Smooth muscle cell (in vitro differentiated cells): ENCODE data around the gene RELB. TPM values are rescaled to one million over a fixed set of nuclear protein-coding genes. Genes with fewer than 3 reads are reported as not detected.

Source experiments
- DNase-seq: peaks from one replicate; lab custom pipeline; 2025; ENCODE audit not compliant: unreplicated experiment; lab: John Stamatoyannopoulos, UW
- H2AFZ ChIP-seq: fragments of 200-600 bp; sonication (generic); 2 replicates; pipeline ENCODE4 v1.6.0; 2016; ENCODE audit warnings: antibody characterized with exemption, low read depth, mild to moderate bottlenecking
- H3F3A ChIP-seq: fragments of 200-600 bp; sonication (generic); 2 replicates; pipeline ENCODE4 v1.6.0; 2017; ENCODE audit warnings: antibody characterized with exemption, low read depth
- H3K27ac ChIP-seq: fragments of 200-600 bp; sonication (generic); 2 replicates; pipeline ENCODE4 v1.5.1; 2016; ENCODE audit warnings: low read depth, mild to moderate bottlenecking
- H3K27me3 ChIP-seq: fragments of 200-600 bp; sonication (generic); 2 replicates; pipeline ENCODE4 v1.6.1; 2016; ENCODE audit warnings: low read depth, mild to moderate bottlenecking
- H3K36me3 ChIP-seq: fragments of 200-600 bp; sonication (generic); 2 replicates; pipeline ENCODE4 v1.5.1; 2016; ENCODE audit warnings: low read depth
- H3K4me1 ChIP-seq: fragments of 200-600 bp; sonication (generic); 2 replicates; pipeline ENCODE4 v1.5.1; 2016; ENCODE audit warnings: low read depth
- H3K4me2 ChIP-seq: fragments of 200-600 bp; sonication (generic); 2 replicates; pipeline ENCODE4 v1.6.0; 2016; ENCODE audit warnings: mild to moderate bottlenecking
- H3K4me3 ChIP-seq: fragments of 200-600 bp; sonication (generic); 2 replicates; pipeline ENCODE4 v1.5.1; 2016; ENCODE audit warnings: mild to moderate bottlenecking
- H3K79me2 ChIP-seq: fragments of 200-600 bp; sonication (generic); 2 replicates; pipeline ENCODE4 v1.6.0; 2016; ENCODE audit warnings: low read depth, mild to moderate bottlenecking
- H3K9ac ChIP-seq: fragments of 200-600 bp; sonication (generic); 2 replicates; pipeline ENCODE4 v1.6.0; 2016; ENCODE audit warnings: low read depth
- H3K9me3 ChIP-seq: fragments of 200-600 bp; sonication (generic); replicated peaks from 2 replicates; pipeline ENCODE4 v1.5.1; 2016; ENCODE audit warnings: low read depth
- H4K20me1 ChIP-seq: fragments of 200-600 bp; sonication (generic); 2 replicates; pipeline ENCODE4 v1.6.0; 2016; ENCODE audit warnings: low read depth
- WGBS: methylation state at CpG from one replicate; pipeline ENCODE4 v1.1.7; 2016; ENCODE audit warnings: low lambda C conversion rate; 5-methylcytosine and 5-hydroxymethylcytosine counted together
- polyA plus RNA-seq: library from polyadenylated mRNA; unstranded; fragments of >200 nt; fragmentation: Nextera tagmentation; extraction: Ambion mirVana; gene quantifications from 2 replicates; pipeline ENCODE4 v1.2.1, GENCODE V29; 2016
- total RNA-seq: library from RNA; depleted of rRNA; stranded (reverse); fragments of >200 nt; gene quantifications from 2 replicates; pipeline ENCODE4 v1.2.3, GENCODE V29; 2014
- TF ChIP-seq, protein P1 (sequence below): fragments of 200-600 bp; sonication (generic); IDR thresholded peaks from 2 replicates; pipeline ENCODE4 v1.5.1; 2017; ENCODE audit warnings: borderline replicate concordance, mild to moderate bottlenecking, antibody characterized with exemption; ENCODE audit not compliant: insufficient read depth, poor library complexity, severe bottlenecking

The RELB gene
- total and polyA plus RNA-seq, 2 experiments from 2014 or later = 11.2 to 27.1 TPM

DNA sequence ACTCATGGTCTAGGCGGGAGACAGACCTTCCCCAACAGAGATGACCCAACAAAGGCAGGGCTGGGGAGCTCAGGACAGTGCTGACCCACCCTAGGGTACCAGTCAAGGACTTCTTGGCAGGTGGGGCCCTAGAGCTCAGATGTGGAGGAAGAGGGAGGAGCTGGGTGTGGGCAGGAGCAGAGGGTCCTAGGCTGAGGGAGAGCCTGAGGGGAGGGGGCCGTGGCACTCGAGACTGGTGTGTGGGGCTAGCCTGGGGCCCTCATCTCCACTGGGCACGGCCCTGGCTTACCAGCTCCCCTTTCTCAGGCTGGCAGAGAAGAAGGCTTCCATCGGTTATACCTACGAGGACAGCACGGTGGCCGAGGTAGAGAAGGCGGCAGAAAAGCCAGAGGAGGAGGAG, 56.2 kb downstream of the RELB start:
- 97% methylated on average over 9 of the region's 9 CpGs for WGBS
- H3K36me3 ChIP-seq = peaks cover 4% of the 10 kb centered on the region
- H3K4me2 ChIP-seq = no peak overlapping the region
- TF ChIP-seq, protein P1, sequence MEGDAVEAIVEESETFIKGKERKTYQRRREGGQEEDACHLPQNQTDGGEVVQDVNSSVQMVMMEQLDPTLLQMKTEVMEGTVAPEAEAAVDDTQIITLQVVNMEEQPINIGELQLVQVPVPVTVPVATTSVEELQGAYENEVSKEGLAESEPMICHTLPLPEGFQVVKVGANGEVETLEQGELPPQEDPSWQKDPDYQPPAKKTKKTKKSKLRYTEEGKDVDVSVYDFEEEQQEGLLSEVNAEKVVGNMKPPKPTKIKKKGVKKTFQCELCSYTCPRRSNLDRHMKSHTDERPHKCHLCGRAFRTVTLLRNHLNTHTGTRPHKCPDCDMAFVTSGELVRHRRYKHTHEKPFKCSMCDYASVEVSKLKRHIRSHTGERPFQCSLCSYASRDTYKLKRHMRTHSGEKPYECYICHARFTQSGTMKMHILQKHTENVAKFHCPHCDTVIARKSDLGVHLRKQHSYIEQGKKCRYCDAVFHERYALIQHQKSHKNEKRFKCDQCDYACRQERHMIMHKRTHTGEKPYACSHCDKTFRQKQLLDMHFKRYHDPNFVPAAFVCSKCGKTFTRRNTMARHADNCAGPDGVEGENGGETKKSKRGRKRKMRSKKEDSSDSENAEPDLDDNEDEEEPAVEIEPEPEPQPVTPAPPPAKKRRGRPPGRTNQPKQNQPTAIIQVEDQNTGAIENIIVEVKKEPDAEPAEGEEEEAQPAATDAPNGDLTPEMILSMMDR = no peak
- no peaks in the 10 kb centered on the region for H3K9me3 ChIP-seq
- DNase-seq = no peak
- H3K4me1 ChIP-seq = no peaks in the 10 kb centered on the region
- peaks cover 8% of the 10 kb centered on the region for H3K79me2 ChIP-seq
- no peaks in the 10 kb centered on the region for H3K27me3 ChIP-seq
- H3F3A ChIP-seq = no peaks in the 10 kb centered on the region
- H2AFZ ChIP-seq = no peak overlapping the region
- H4K20me1 ChIP-seq = peaks cover 61% of the 10 kb centered on the region
- no peak overlapping the region for H3K4me3 ChIP-seq
- no peak overlapping the region for H3K9ac ChIP-seq
- H3K27ac ChIP-seq = no peak overlapping the region

DNA sequence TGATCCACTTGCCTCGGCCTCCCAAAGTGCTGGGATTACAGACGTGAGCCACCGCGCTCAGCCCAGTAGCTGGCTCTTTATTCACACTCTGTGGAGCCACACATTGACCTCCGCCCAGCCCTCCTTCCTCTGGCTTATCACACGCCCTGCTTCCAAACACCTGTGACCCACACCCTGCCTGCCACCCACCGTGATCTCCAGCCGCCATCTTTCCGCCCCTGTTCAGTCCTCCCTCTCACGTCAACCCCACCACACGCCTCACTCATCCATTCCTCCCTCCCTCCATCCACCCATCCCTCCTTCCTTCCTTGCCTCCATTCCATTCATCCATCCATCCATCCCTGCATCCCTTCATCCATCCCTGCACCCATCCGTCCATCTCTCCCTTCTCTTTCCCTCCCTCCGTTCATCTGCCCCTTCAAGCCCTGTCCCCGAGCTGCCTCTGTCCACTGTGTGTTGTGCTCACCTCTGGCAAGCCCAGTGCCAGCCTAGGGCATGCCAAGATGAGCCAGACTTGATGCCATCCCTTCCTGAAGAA, 57.4 kb downstream of the RELB start:
- no peaks in the 10 kb centered on the region for H3F3A ChIP-seq
- 93% methylated on average over 8 of the region's 14 CpGs for WGBS
- H3K9ac ChIP-seq = no peak overlapping the region
- TF ChIP-seq, protein P1 = no peak
- no peak overlapping the region for H3K4me3 ChIP-seq
- H3K79me2 ChIP-seq = peaks cover 4% of the 10 kb centered on the region
- H3K9me3 ChIP-seq = no peaks in the 10 kb centered on the region
- no peak overlapping the region for H3K27ac ChIP-seq
- no peak overlapping the region for H3K4me2 ChIP-seq
- peaks cover 50% of the 10 kb centered on the region for H4K20me1 ChIP-seq
- no peaks in the 10 kb centered on the region for H3K4me1 ChIP-seq
- peaks cover 4% of the 10 kb centered on the region for H3K36me3 ChIP-seq
- H3K27me3 ChIP-seq = no peaks in the 10 kb centered on the region
- no peak overlapping the region for H2AFZ ChIP-seq
- no peak for DNase-seq

DNA sequence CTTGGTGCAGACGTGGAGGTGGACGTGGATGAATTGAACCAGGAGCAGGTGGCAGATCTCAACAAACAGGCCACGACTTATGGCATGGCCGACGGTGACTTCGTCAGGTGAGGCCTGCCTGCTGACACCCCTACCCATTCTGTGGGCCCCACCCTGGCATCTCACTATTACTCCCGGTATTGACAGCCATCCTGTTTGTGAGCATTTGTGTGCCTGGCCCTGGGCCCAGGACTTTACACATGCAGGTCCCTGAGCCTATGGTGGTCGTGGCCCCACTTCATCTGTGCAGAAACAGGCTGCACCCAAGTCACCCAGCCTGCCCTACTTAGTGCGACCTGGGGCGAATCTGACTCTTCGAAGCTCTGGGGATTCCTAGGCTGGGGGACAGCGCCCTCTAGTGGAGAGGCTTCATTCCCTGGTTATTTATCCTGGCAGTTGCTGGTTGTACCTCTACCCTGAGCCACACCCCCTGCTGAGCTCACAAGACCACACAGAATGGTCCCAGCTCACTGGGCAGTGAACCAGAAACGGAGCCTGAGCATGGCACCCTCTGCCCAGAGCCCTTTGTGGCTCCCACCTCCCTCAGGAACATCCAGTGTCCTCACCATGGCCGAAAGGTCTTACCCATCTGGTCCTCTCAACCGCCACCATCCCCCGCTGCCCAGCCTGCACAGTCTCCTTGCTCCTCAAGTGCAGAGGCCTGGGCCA, 58.1 kb downstream of the RELB start:
- Histone ChIP-seq H3K9me3 (no peaks in the 10 kb centered on the region), H3K9ac (no peak overlapping the region), H2AFZ (no peak overlapping the region), H3K79me2 (no peaks in the 10 kb centered on the region), H3K36me3 (no peaks in the 10 kb centered on the region), H3K4me2 (no peak overlapping the region), H3K4me1 (no peaks in the 10 kb centered on the region), H3K27me3 (no peaks in the 10 kb centered on the region), H3K4me3 (no peak overlapping the region), H4K20me1 (peaks cover 43% of the 10 kb centered on the region), H3K27ac (no peak overlapping the region), H3F3A (no peaks in the 10 kb centered on the region)
- TF ChIP-seq, protein P1 = peak; percentile 82
- DNase-seq = peak; percentile 20
- 79% methylated on average over 16 of the region's 16 CpGs for WGBS

DNA sequence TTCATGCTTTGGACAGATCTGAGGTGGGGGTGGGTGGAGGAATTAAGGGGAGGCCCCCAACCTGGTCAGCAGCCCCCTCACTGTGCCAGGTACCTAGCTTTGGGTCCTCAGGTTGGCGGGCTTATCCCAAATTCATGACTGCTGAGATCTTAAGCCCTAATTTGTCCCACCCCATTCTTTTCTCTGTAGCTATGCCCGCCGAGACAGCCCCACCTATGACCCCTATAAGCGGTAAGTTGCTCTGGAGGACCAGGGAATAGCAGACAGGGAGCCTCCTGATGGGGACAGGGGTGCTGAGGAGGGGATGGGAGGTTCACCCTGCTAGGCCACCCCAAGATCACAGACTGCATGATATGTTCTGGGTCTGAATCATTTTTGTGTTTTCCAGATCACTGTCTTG, 60.7 kb downstream of the RELB start:
- TF ChIP-seq, protein P1 = no peak
- no peak overlapping the region for H3K9ac ChIP-seq
- peaks cover 32% of the 10 kb centered on the region for H4K20me1 ChIP-seq
- no peaks in the 10 kb centered on the region for H3K9me3 ChIP-seq
- no peaks in the 10 kb centered on the region for H3F3A ChIP-seq
- no peak overlapping the region for H2AFZ ChIP-seq
- DNase-seq = no peak
- H3K36me3 ChIP-seq = no peaks in the 10 kb centered on the region
- no peak overlapping the region for H3K4me3 ChIP-seq
- WGBS = over 99% methylated on average over 4 of the region's 4 CpGs
- H3K4me1 ChIP-seq = no peaks in the 10 kb centered on the region
- no peak overlapping the region for H3K4me2 ChIP-seq
- no peak overlapping the region for H3K27ac ChIP-seq
- no peaks in the 10 kb centered on the region for H3K79me2 ChIP-seq
- no peaks in the 10 kb centered on the region for H3K27me3 ChIP-seq
